VCaP (cell line): ENCODE results near the gene WWOX.

Source experiments
- H3K27ac ChIP-seq: fragments of 450-650 bp; 2 replicates; pipeline ENCODE4 v1.5.1; 2017
- TF ChIP-seq, protein P1 (sequence below): fragments of 450-650 bp; conservative IDR thresholded peaks from 2 replicates; pipeline ENCODE4 v1.5.1; 2017; ENCODE audit warnings: mild to moderate bottlenecking, moderate library complexity

The WWOX gene

DNA sequence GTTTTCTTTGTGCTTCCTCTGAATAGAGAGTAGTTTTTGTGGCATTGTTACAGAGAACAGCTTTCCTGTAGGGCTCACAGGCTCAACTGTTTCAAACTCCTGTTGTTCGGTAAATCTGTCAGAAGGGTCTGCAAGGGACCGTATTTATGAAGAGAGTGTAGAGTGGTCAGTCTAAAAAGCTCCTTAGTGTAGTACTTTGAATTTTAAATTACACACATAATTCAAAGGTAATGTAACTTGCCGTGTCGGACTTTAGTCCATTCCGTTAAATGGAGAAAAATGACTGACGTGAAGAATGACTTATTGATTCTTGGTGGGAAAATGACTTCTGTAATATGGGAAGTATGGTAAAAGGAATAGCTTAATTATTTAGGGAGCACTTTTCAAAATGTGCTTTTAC lies 190.9 kb downstream of the WWOX start:
- no peak overlapping the region for H3K27ac ChIP-seq
- TF ChIP-seq, protein P1, sequence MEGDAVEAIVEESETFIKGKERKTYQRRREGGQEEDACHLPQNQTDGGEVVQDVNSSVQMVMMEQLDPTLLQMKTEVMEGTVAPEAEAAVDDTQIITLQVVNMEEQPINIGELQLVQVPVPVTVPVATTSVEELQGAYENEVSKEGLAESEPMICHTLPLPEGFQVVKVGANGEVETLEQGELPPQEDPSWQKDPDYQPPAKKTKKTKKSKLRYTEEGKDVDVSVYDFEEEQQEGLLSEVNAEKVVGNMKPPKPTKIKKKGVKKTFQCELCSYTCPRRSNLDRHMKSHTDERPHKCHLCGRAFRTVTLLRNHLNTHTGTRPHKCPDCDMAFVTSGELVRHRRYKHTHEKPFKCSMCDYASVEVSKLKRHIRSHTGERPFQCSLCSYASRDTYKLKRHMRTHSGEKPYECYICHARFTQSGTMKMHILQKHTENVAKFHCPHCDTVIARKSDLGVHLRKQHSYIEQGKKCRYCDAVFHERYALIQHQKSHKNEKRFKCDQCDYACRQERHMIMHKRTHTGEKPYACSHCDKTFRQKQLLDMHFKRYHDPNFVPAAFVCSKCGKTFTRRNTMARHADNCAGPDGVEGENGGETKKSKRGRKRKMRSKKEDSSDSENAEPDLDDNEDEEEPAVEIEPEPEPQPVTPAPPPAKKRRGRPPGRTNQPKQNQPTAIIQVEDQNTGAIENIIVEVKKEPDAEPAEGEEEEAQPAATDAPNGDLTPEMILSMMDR, result no peak

DNA sequence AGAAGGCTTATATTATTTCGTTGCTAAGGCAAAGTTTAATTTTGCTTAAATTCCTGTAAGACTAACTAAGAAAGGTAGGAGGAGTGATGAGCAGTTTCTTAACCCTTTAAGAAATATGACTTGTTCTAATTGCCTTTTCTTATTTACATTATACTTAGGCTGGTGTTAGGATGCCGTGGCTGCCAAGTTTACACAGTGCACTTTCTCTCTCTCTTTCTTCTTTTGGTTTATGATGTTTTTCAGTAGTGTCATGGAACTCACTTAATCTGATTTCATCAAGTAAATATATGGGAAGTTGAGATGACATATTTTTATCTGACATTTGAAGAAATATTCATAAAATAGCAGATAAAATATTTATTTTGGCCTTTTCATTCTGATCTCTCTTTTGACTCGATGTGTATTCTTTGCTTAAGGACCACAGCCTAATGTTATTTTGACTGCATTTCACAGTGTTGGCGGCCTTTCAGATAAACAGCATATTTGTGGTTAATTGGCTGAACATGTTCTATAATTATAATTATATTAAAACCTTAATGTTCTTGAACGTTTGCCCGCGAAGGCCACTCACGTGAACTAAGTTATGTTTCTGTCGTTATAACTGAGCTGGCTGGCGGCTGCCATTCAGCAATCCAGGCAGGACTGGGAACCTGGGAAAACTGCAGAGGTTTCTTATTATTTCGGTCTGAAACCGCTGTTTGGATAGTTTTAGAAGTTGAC lies 191.6 kb downstream of the WWOX start:
- H3K27ac ChIP-seq, result no peak overlapping the region
- TF ChIP-seq, protein P1, result no peak

DNA sequence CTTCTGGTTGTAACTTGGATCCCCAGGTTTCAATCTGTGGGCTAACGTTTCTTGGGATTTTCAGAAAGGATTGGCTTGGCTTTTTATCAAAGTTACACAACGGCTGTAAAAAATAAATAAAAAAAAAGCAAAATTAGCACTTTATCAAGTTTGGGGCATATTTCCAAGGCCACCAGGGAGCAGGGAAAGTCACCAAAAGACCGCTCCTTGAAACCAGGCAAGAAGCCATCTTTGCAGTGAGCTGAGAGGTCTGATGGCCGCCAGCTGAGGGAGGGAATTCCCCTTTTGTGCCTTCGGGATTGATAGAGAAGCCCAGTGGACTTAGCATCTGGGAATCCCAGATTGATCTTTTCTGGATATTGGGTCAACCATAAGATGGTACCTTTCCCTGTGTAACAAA lies 192.2 kb downstream of the WWOX start:
- no peak overlapping the region for H3K27ac ChIP-seq
- TF ChIP-seq, protein P1, result no peak

DNA sequence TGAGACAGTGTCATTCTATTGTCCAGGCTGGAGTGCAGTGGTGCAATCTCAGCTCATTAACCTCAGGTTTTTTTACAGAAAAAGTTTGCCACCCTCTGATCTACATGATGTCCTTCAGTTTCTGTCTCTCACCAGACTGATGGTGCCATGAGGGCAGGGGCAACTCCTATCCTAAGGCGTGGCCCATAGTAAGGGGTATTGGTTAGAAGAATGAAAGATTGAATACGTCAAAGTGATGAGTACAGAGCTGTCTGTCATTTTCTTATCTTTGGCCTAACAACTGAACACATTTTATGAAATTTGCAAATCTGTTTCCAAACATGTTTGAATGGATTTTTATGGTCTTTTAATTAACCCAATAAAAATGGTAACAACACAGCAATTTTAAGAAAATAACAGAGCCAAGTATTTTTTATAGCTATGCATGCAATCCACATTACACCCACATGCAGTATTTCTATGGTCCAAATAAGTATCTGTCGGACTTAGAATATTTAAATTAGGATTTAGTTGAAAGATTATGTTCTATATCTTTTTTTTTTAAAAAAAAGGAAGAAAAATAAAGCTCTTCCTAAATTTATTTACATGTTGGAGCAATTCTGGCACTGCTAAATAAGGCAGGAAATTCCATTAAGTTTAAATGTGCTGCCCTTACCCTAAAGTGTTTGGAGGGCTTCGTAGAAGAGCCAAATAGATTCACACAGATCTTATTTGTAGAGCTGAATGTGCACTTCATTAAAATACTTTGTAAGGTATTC lies 192.8 kb downstream of the WWOX start:
- TF ChIP-seq, protein P1, result no peak
- H3K27ac ChIP-seq, result no peak overlapping the region

DNA sequence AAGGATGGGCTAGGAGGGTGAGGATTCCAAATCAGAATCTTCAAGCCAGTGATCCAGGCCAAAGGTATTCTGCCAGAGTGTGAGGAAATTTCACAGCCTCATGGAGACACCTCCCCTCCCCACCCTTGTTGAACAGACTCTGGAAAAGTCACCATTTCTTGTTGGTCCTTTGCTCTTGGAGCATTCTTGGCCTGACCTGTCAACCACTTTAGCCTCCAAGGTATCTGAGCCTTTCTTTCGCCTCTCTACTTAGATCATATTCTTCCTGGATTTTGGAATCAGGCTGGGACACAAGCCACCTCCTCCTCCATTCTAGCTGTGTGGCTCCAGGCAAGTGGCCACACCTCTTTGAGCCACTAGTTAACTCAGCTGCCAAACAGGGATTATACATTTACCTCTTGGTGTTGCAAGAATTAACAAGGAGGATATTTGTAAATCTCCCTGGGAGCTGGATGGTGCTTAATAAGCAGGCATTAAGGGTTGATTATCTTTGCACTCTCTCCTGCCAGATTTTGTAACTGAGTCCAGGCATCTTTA lies 193.5 kb downstream of the WWOX start:
- H3K27ac ChIP-seq, result no peak overlapping the region

DNA sequence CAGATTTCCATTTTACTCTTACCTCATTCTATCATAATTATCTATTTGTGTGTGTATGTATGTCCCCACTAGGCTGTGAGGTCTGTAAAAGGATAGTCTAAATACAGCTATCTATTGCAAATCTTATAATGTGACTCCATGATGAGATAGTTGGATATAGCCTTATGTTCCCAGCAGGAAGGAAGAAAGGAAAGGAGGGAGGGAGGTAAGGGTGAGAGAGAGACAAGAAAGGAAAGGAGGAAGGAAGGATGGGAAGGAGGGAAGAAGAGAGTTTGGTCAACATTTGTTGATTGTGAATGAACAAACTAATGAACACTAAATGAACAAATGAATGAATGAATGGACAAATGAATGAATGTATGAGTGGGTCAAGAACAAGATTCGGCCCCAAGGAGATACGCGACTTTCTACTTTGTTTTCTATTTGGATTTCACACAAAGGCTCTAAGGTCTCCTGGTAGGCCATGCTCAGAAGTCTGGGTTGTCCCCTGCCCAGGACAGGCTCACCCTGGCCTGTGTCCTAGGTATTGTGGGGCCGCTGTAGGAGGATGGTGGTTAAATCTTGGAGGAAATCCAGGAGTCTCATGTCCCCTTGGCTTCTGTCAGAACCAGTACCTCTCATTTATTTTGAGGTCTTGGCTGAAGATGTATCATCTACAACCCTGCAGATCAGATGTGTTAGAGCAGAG lies 195.2 kb downstream of the WWOX start:
- TF ChIP-seq, protein P1, result no peak
- H3K27ac ChIP-seq, result no peak overlapping the region

More for the DNA sequence above, 193.5 kb downstream of the WWOX start:
- TF ChIP-seq, protein P1, result no peak
